Kidney (tissue), 14 donors: ENCODE results near the gene LCE4A. TPM values are rescaled to one million over a fixed set of nuclear protein-coding genes. Genes with fewer than 3 reads are reported as not detected.

Experiments
- DNase-seq, 5 donors: peaks; one replicate each; pipeline ENCODE4 v3.0.0-alpha.2; 2013 to 2020
- FAIRE-seq: peaks from 2 replicates; lab custom pipeline; 2012; peaks lifted over from hg19 to GRCh38; lab: Jason Lieb, UNC
- H3K27ac ChIP-seq, 2 donors: one replicate each; pipeline ENCODE4 v1.7.0; 2013; ENCODE audit warnings: low read depth in 2 of 2, low read length in 2 of 2, inconsistent platforms in 1 of 2
- H3K27me3 ChIP-seq: one replicate; pipeline ENCODE4 v1.7.1; 2013; ENCODE audit warnings: low read length, inconsistent platforms; ENCODE audit not compliant: control insufficient read depth, insufficient read depth
- H3K36me3 ChIP-seq, 3 donors: one replicate each; pipeline versions ENCODE4 v1.7.0 to v1.7.1; 2013; ENCODE audit warnings: low read length in 3 of 3, control low read depth in 1 of 3, inconsistent platforms in 1 of 3; ENCODE audit not compliant: insufficient read depth in 3 of 3, control insufficient read depth in 2 of 3
- H3K4me1 ChIP-seq, 3 donors: one replicate each; pipeline versions ENCODE4 v1.7.0 to v1.7.1; 2013; ENCODE audit warnings: low read length in 3 of 3, inconsistent platforms in 1 of 3, low read depth in 1 of 3; ENCODE audit not compliant: control insufficient read depth in 2 of 3, insufficient read depth in 2 of 3
- H3K4me3 ChIP-seq, 3 donors: one replicate each; pipeline versions ENCODE4 v1.7.0 to v1.8.1; 2013; ENCODE audit warnings: low read length in 3 of 3, control low read depth in 1 of 3, inconsistent platforms in 1 of 3
- H3K9ac ChIP-seq, 3 donors: one replicate each; pipeline versions ENCODE4 v1.7.0 to v1.7.1; 2013; ENCODE audit warnings: low read length in 3 of 3, control low read depth in 1 of 3, inconsistent platforms in 1 of 3
- H3K9me3 ChIP-seq, 3 donors: one replicate each; pipeline versions ENCODE4 v1.7.0 to v1.7.1; 2013; ENCODE audit warnings: low read length in 3 of 3, control low read depth in 1 of 3, inconsistent platforms in 1 of 3; ENCODE audit not compliant: control insufficient read depth in 2 of 3, insufficient read depth in 1 of 3
- CTCF ChIP-seq: IDR thresholded peaks from 3 replicates; pipeline ENCODE4 v1.5.1; 2012; ENCODE audit warnings: mild to moderate bottlenecking, moderate library complexity, borderline replicate concordance; ENCODE audit not compliant: insufficient read depth; ENCODE audit errors: extremely low read depth
- intact Hi-C: fragments of 100-400 bp; cut with DNase I; formaldehyde crosslinking; loops from one replicate; pipeline ENCODE4 v1.11.1; 2022
- polyA plus RNA-seq: library from polyadenylated mRNA; stranded (reverse); fragments of 350-450 nt; fragmentation: Illumina TruSeq; extraction: RNeasy Lipid Tissue Mini Kit (QIAGEN cat#74804); gene quantifications from one replicate; pipeline ENCODE4 v1.2.3, GENCODE V29; 2014; ENCODE audit warnings: low read depth, low replicate concordance; ENCODE audit not compliant: insufficient read depth
- total RNA-seq: library from RNA; stranded (reverse); fragmentation: NEBNext Ultra II Directional; extraction: Animal tissue kit (Norgen Biotek cat#: 25700); gene quantifications from one replicate; pipeline ENCODE4 v1.2.1, GENCODE V29; 2021
- donor health status: control.
- donor health status: control.
- donor health status: control.
- donor health status: control.
- donor health status: control.
- donor health status: DM: yes; HTN: yes; CAD: no.
- donor health status: Normal renal cell carcinoma (clear cell type).

The LCE4A gene
- total and polyA plus RNA-seq, 2 donors from 2014 or later, result not detected

GRCh38 chr1:152747831-152748230 lies 39.9 kb downstream of the LCE4A start:
- Histone ChIP-seq H3K27me3 (no peaks in the 10 kb centered on the region), H3K36me3 (no peaks in the 10 kb centered on the region), H3K9me3 (no peaks in the 10 kb centered on the region), H3K9ac (no peak overlapping the region), H3K4me1 (no peaks in the 10 kb centered on the region), H3K4me3 (no peak overlapping the region), H3K27ac (no peak overlapping the region)
- intact Hi-C loops, result no loop called here
- FAIRE-seq, result no peak
- no peak for TF ChIP-seq CTCF
- no peak for DNase-seq

- Histone ChIP-seq H3K9me3 (no peaks in the 10 kb centered on the region), H3K27ac (no peak overlapping the region), H3K27me3 (no peaks in the 10 kb centered on the region), H3K4me3 (no peak overlapping the region), H3K4me1 (no peaks in the 10 kb centered on the region), H3K9ac (no peak overlapping the region), H3K36me3 (no peaks in the 10 kb centered on the region)
- DNase-seq (no peak), FAIRE-seq (no peak)
- TF ChIP-seq CTCF, result no peak
- intact Hi-C loops, result no loop called here
These were observed 44.3 kb downstream of the LCE4A start for GRCh38 chr1:152752225-152752624.

GRCh38 chr1:152753586-152753985 lies 45.6 kb downstream of the LCE4A start:
- intact Hi-C loops, result no loop called here

More at GRCh38 chr1:152753586-152753985, 45.6 kb downstream of the LCE4A start:
- FAIRE-seq, result no peak
- Histone ChIP-seq H3K27ac (no peak overlapping the region), H3K9ac (no peak overlapping the region), H3K36me3 (no peaks in the 10 kb centered on the region), H3K4me1 (no peaks in the 10 kb centered on the region), H3K9me3 (no peaks in the 10 kb centered on the region), H3K27me3 (no peaks in the 10 kb centered on the region), H3K4me3 (no peak overlapping the region)
- no peak for DNase-seq
- TF ChIP-seq CTCF, result no peak
